CD14-positive monocyte (primary cell): ENCODE measurements around the gene AFF2. TPM values are rescaled to one million over a fixed set of nuclear protein-coding genes. Genes with fewer than 3 reads are reported as not detected.

ENCODE experiments used
- DNase-seq, 3 donors: peaks; one replicate each; pipeline ENCODE4 v3.0.0-alpha.2; 2011 to 2022
- H2AFZ ChIP-seq: 2 replicates; pipeline ENCODE4 v1.6.0; 2012; ENCODE audit warnings: mild to moderate bottlenecking, low read depth, low read length, inconsistent platforms; ENCODE audit not compliant: insufficient read depth, poor library complexity, severe bottlenecking
- H3K27ac ChIP-seq, 2 donors: 1 replicate in 1 of 2; 2 replicates in 1 of 2; pipeline ENCODE4 v1.5.1; 2012 to 2013; ENCODE audit warnings: low read length in 2 of 2, control low read depth in 1 of 2, inconsistent platforms in 1 of 2, low read depth in 1 of 2, mild to moderate bottlenecking in 1 of 2
- H3K27me3 ChIP-seq, 2 donors: one replicate each; pipeline versions ENCODE4 v1.6.0 to v1.6.1; 2011 to 2013; ENCODE audit warnings: low read length in 2 of 2; ENCODE audit not compliant: control insufficient read depth in 2 of 2, insufficient read depth in 2 of 2
- H3K36me3 ChIP-seq, 2 donors: replicated peaks in 1 of 2; 1 replicate in 1 of 2; 2 replicates in 1 of 2; pipeline versions ENCODE4 v1.5.1 to v1.6.1; 2012 to 2013; ENCODE audit warnings: low read length in 2 of 2, control low read depth in 1 of 2, inconsistent platforms in 1 of 2, mild to moderate bottlenecking in 1 of 2; ENCODE audit not compliant: insufficient read depth in 2 of 2, control insufficient read depth in 1 of 2
- H3K4me1 ChIP-seq, 2 donors: 1 replicate in 1 of 2; 2 replicates in 1 of 2; pipeline versions ENCODE4 v1.5.1 to v1.6.1; 2012 to 2013; ENCODE audit warnings: low read length in 2 of 2, control low read depth in 1 of 2, inconsistent platforms in 1 of 2, mild to moderate bottlenecking in 1 of 2, moderate library complexity in 1 of 2; ENCODE audit not compliant: insufficient read depth in 2 of 2, control insufficient read depth in 1 of 2
- H3K4me2 ChIP-seq: replicated peaks from 2 replicates; pipeline ENCODE3; 2012; ENCODE audit warnings: low read length, moderate library complexity, mild to moderate bottlenecking; ENCODE audit not compliant: poor library complexity, severe bottlenecking; ENCODE audit errors: extremely low read depth
- H3K4me3 ChIP-seq, 3 experiments: fragments of 200-600 bp in 1 of 3; sonication (generic) in 1 of 3; replicated peaks in 1 of 3; 1 replicate in 2 of 3; 2 replicates in 1 of 3; pipeline ENCODE4 v1.5.1; 2011 to 2013; ENCODE audit warnings: low read length in 3 of 3, mild to moderate bottlenecking in 3 of 3, control low read depth in 2 of 3, low read depth in 2 of 3, inconsistent platforms in 1 of 3, moderate library complexity in 1 of 3
- H3K79me2 ChIP-seq: 2 replicates; pipeline ENCODE4 v1.6.0; 2012; ENCODE audit warnings: mild to moderate bottlenecking, control low read depth, inconsistent platforms, low read length, moderate library complexity; ENCODE audit not compliant: insufficient read depth
- H3K9ac ChIP-seq: 2 replicates; pipeline ENCODE4 v1.6.0; 2017; ENCODE audit warnings: low read length, mild to moderate bottlenecking; ENCODE audit not compliant: insufficient read depth, poor library complexity, severe bottlenecking
- H3K9me3 ChIP-seq, 2 donors: replicated peaks in 1 of 2; 1 replicate in 1 of 2; 2 replicates in 1 of 2; pipeline versions ENCODE4 v1.5.1 to v1.6.1; 2012 to 2013; ENCODE audit warnings: low read length in 2 of 2, control low read depth in 1 of 2; ENCODE audit not compliant: control insufficient read depth in 1 of 2, insufficient read depth in 1 of 2
- H4K20me1 ChIP-seq: 2 replicates; pipeline ENCODE4 v1.6.0; 2012; ENCODE audit warnings: mild to moderate bottlenecking, low read length, control low read depth, moderate library complexity; ENCODE audit not compliant: insufficient read depth
- H3K27ac Mint-ChIP-seq, 7 donors: one replicate each; pipeline ENCODE4 v1.8.0; 2020; ENCODE audit warnings: mild to moderate bottlenecking in 7 of 7, mixed read lengths in 7 of 7, moderate library complexity in 6 of 7, inconsistent platforms in 2 of 7
- H3K27me3 Mint-ChIP-seq, 3 donors: one replicate each; pipeline ENCODE4 v1.8.0; 2021 to 2022; ENCODE audit warnings: low read depth in 3 of 3, mild to moderate bottlenecking in 3 of 3, mixed read lengths in 3 of 3, moderate library complexity in 3 of 3, inconsistent platforms in 1 of 3
- H3K36me3 Mint-ChIP-seq, 2 donors: one replicate each; pipeline ENCODE4 v1.8.0; 2020; ENCODE audit warnings: mixed read lengths in 2 of 2, inconsistent platforms in 1 of 2, mild to moderate bottlenecking in 1 of 2
- H3K4me1 Mint-ChIP-seq: one replicate; pipeline ENCODE4 v1.8.0; 2020; ENCODE audit warnings: mild to moderate bottlenecking, mixed read lengths
- H3K4me3 Mint-ChIP-seq, 2 donors: one replicate each; pipeline ENCODE4 v1.8.0; 2020; ENCODE audit warnings: mild to moderate bottlenecking in 2 of 2, mixed read lengths in 2 of 2, moderate library complexity in 1 of 2
- H3K9me3 Mint-ChIP-seq, 7 donors: one replicate each; pipeline ENCODE4 v1.8.0; 2020 to 2022; ENCODE audit warnings: mixed read lengths in 7 of 7, mild to moderate bottlenecking in 6 of 7, moderate library complexity in 6 of 7, inconsistent platforms in 2 of 7
- WGBS: methylation state at CpG from one replicate; pipeline ENCODE4 v1.1.5; 2013; ENCODE audit warnings: missing lambda C conversion rate; ENCODE audit not compliant: insufficient coverage; 5-methylcytosine and 5-hydroxymethylcytosine counted together
- intact Hi-C, 2 donors: fragments of 100-400 bp; cut with micrococcal nuclease; formaldehyde crosslinking; loops; one replicate each; pipeline versions ENCODE4 v1.15.0 to v1.15.1; 2023
- polyA plus RNA-seq, 3 donors: library from polyadenylated mRNA; depleted of rRNA in 1 of 3; unstranded in 2 of 3; stranded (reverse) in 1 of 3; fragments of 300-500 nt in 2 of 3; fragments of >200 nt in 1 of 3; fragmentation: Illumina TruSeq in 2 of 3; gene quantifications; 1 replicate in 2 of 3; 2 replicates in 1 of 3; pipeline ENCODE4 v1.2.3, GENCODE V29; 2012 to 2021
- TF ChIP-seq, protein P1 (sequence below): fragments of 200-600 bp; IDR thresholded peaks from one replicate; pipeline ENCODE4 v1.8.0; 2022; ENCODE audit warnings: antibody characterized with exemption, mild to moderate bottlenecking

The AFF2 gene
- polyA plus RNA-seq, 3 donors = 0.07 to 1.1 (median 0.70) TPM

DNA sequence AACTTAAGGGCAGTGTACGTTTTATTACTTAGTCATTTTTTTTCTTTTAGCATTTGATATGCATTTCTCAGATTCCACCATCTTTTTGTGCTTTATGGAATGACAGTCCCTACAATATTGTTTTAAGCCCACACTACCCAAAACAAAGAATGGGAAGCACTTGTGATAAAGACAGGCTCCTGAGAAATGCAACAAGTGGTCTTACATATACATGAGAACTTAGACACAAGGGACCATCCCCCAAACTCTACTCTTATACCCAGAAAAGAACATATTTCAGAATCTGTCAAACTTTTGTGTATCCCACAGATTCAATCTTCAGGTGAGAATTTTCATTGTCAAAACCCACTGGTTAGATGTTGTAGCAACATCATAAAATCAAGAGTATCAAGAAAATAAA is 491.1 kb downstream of the AFF2 start:
- no peaks in the 10 kb centered on the region for H3K36me3 ChIP-seq
- TF ChIP-seq, protein P1, sequence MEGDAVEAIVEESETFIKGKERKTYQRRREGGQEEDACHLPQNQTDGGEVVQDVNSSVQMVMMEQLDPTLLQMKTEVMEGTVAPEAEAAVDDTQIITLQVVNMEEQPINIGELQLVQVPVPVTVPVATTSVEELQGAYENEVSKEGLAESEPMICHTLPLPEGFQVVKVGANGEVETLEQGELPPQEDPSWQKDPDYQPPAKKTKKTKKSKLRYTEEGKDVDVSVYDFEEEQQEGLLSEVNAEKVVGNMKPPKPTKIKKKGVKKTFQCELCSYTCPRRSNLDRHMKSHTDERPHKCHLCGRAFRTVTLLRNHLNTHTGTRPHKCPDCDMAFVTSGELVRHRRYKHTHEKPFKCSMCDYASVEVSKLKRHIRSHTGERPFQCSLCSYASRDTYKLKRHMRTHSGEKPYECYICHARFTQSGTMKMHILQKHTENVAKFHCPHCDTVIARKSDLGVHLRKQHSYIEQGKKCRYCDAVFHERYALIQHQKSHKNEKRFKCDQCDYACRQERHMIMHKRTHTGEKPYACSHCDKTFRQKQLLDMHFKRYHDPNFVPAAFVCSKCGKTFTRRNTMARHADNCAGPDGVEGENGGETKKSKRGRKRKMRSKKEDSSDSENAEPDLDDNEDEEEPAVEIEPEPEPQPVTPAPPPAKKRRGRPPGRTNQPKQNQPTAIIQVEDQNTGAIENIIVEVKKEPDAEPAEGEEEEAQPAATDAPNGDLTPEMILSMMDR = no peak
- Mint-ChIP-seq H3K4me1 (no peaks in the 10 kb centered on the region), H3K27ac (no peak overlapping the region), H3K9me3 (peaks cover 0 to 1% (median 0%) of the 10 kb centered on the region in 7 donors), H3K27me3 (no peaks in the 10 kb centered on the region), H3K36me3 (peaks cover 0 to 14% of the 10 kb centered on the region in 2 donors), H3K4me3 (no peak overlapping the region)
- no peak overlapping the region for H3K27ac ChIP-seq
- intact Hi-C loops = no loop called here
- H3K9ac ChIP-seq = no peak overlapping the region
- WGBS = no CpG with 5 or more reads among the region's 1 CpG
- no peak overlapping the region for H3K4me2 ChIP-seq
- H3K9me3 ChIP-seq = no peaks in the 10 kb centered on the region
- H3K79me2 ChIP-seq = no peaks in the 10 kb centered on the region
- no peak overlapping the region for H2AFZ ChIP-seq
- no peaks in the 10 kb centered on the region for H3K4me1 ChIP-seq
- DNase-seq = no peak
- H3K4me3 ChIP-seq = no peak overlapping the region
- H4K20me1 ChIP-seq = no peaks in the 10 kb centered on the region
- no peaks in the 10 kb centered on the region for H3K27me3 ChIP-seq

DNA sequence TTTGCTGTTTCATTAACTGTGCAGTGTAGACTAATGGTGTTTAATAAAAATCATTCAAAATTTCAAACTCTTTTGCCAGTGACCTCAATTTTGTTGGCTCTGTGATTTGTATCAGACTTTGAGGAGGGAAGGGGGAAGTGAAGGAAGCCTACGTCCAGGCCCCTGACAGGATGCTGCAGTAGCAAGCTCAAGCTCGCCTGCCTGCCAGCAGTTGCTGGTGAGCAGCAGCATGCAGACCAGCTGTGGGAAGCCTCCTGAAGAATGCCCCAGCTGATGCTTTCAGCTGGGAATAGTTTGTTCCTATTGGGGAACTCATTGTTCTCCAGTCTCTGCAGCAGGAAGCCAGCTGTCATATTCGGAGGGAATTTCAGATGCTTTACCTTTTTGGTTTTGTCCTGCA is 495.2 kb downstream of the AFF2 start:
- Histone ChIP-seq H3K27me3 (no peaks in the 10 kb centered on the region), H3K27ac (no peak overlapping the region), H3K9ac (no peak overlapping the region), H2AFZ (no peak overlapping the region), H3K79me2 (no peaks in the 10 kb centered on the region), H3K4me1 (no peaks in the 10 kb centered on the region), H3K4me3 (no peak overlapping the region), H3K36me3 (no peaks in the 10 kb centered on the region), H3K4me2 (no peak overlapping the region), H4K20me1 (no peaks in the 10 kb centered on the region), H3K9me3 (no peaks in the 10 kb centered on the region)
- no peak overlapping the region for H3K4me3 Mint-ChIP-seq
- DNase-seq = no peak
- intact Hi-C loops = no loop called here
- H3K27me3 Mint-ChIP-seq = no peaks in the 10 kb centered on the region
- peaks cover 0 to 11% of the 10 kb centered on the region in 2 donors for H3K36me3 Mint-ChIP-seq
- 80% methylated on average over 2 of the region's 3 CpGs for WGBS
- TF ChIP-seq, protein P1 = no peak
- peaks cover 0 to 1% (median 0%) of the 10 kb centered on the region in 7 donors for H3K9me3 Mint-ChIP-seq
- no peak overlapping the region for H3K27ac Mint-ChIP-seq
- H3K4me1 Mint-ChIP-seq = no peaks in the 10 kb centered on the region
